Activated T-cell treated with anti-CD3 and anti-CD28 coated beads for 48 hours (primary cell): ENCODE measurements around the gene SLC17A4.

Experiments used
- DNase-seq: peaks from one replicate; pipeline ENCODE4 v3.0.0-alpha.2; 2020; ENCODE audit warnings: low read depth

Gene SLC17A4

GRCh38 chr6:25750906-25751305 is 3.6 kb upstream of the SLC17A4 start:
- DNase-seq: no peak

GRCh38 chr6:25753079-25753478 is 1.5 kb upstream of the SLC17A4 start:
- DNase-seq: no peak

- DNase-seq: no peak
These were observed 941 bp downstream of the SLC17A4 start for GRCh38 chr6:25755483-25755882.

- DNase-seq: no peak
These were observed 2.1 kb downstream of the SLC17A4 start for GRCh38 chr6:25756382-25757363.

DNA sequence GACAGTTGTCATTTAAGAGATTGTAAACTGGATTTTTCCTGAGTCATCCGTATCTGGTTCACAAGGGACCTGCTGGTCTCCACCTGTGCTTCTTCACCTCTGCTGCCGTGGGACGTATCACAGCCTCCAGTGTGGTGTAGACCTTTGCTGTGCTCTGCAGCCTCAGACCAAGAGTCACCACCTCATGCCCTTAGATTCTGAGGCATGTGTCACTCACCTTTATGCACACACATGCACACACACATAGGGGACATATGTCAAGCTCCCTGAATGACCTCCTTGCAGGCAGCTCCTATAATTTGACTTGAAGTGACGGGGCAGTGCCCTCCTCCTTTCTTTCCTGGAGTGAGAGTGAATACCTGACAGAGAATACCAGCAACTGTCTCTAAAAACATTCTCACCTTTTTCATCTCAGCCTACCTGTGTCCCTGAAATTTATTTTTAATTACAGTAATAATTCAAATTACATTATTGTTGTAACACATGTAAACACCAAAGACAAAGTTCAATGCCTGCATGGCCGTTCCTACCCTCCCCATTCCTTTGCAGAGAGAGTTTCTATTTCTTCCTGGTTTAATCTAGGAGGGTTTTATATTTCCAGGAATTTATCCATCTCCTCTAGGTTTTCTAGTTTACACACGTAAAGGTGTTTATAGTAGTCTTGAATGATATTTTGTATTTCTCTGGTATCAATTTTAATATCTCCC is 3.5 kb downstream of the SLC17A4 start:
- DNase-seq: no peak

DNA sequence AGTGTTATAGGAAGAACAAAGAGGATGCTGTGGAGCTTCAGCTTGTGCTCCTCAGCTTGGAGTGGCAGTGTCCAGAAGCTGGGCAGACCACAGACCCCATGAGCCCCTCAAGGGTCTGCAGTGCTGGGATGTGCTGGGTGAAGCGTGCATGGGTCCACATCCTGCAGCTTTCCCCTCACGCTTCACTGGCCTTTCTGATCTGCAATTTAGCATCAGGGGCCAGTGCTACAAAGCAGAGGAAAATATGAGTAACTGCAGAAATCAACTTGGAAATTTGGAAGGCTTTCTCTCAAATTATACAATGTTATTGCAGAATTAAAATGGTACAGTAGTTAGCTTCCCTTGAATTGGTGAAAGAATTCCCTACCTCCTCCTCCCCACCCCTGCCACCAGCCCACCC is 10.1 kb downstream of the SLC17A4 start:
- no peak for DNase-seq

DNA sequence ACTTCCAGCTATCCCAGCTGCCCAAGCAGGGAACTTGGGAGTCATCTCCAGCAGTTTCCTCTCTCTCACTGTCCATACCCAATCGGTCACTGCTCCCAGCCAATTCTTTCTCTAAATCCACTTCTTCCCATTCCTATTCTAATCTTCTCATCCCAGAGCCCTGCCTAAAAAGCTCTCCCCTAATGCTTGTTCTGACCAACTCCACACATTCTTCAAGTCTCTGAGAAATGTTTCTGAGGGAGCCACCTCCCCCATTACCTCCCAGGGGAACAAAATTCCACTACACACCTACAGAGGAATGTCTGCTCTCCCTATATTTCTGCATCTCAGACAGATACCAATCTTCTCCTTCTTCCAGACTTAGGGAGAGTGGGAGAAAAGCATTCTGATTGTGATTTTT is 14.0 kb downstream of the SLC17A4 start:
- DNase-seq: no peak

DNA sequence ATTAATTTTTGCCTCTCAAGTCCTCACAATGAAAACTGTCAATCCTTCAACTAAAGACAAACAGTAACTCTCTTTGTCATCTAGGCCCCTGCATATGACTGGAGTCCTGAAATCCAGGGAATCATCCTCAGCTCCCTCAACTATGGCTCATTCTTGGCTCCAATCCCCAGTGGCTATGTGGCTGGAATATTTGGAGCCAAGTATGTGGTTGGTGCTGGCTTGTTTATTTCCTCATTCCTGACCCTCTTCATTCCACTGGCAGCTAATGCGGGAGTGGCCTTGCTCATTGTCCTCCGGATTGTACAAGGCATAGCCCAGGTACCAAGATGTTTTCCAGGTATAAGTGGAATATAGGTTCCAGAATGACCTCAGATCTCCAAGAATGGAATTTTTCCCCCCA is 15.4 kb downstream of the SLC17A4 start:
- no peak for DNase-seq

DNA sequence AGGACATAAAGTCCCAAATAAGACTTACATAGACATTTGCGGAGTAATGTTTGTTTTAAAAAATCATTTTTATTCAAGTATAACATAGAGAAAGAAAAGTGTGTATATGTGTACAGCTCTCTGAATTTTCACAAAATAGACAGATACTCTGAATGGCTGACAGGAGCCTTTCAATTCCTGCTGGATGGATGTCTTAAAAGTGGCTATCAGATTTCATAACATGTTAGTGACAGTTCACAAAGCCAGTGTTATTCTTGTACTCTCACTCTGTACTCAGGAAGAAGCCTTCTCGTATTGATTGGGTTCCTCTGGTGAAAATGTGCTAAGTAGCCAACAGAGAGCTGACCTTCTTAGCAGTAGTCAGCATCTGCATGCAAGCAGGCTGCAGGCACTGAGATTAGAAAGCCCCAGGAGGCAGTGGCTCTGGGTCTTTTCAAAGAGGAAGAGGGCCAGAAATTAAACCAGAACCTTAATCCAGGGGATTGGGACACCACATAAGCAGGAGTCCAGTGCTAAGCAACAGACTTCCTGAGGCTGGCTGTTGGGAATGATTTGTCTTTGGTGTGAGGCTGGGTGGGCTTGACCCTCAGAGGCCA is 19.7 kb downstream of the SLC17A4 start:
- no peak for DNase-seq

DNA sequence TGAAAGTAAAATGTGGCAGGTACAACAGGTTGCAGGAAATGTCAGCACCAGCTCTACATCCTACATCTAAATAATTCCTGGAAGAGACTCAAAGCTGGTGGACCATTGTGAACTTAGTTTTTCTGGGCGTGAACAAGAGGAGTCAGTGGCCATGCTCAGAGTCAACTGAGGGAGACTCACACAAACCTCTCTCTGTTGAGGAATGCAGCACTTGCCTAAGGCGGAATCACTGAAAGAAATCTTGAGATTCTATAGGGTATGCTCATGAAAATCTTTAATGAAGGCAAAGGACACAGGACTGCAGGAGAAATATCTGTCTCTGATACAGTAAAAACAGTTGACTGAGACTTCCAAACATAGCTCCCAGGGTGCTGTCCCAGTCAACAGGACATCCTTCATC is 22.5 kb downstream of the SLC17A4 start:
- DNase-seq: no peak

- no peak for DNase-seq
These were observed 23.5 kb downstream of the SLC17A4 start for GRCh38 chr6:25777856-25778649.

DNA sequence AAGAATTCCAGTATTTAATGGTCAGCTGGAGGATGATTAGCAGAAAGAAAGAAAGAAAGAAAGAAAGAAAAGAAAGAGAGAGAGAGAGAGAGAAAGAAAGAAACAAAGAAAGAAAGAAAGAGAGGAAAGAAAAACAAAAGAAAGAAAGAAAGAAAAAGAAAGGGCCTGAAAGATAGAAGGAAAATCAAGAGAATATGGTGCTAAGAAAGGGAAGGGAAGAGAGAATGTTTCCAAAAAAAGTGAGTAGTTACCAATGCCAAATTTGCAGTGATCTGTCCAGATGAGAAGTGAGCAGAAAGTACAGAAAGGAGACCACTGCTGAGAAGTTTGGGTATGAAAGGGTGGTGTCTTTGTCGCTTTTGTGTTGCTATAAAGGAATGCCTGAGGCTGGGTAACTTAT is 26.6 kb downstream of the SLC17A4 start:
- DNase-seq: no peak

GRCh38 chr6:25787428-25787827 is 32.9 kb downstream of the SLC17A4 start:
- no peak for DNase-seq

DNA sequence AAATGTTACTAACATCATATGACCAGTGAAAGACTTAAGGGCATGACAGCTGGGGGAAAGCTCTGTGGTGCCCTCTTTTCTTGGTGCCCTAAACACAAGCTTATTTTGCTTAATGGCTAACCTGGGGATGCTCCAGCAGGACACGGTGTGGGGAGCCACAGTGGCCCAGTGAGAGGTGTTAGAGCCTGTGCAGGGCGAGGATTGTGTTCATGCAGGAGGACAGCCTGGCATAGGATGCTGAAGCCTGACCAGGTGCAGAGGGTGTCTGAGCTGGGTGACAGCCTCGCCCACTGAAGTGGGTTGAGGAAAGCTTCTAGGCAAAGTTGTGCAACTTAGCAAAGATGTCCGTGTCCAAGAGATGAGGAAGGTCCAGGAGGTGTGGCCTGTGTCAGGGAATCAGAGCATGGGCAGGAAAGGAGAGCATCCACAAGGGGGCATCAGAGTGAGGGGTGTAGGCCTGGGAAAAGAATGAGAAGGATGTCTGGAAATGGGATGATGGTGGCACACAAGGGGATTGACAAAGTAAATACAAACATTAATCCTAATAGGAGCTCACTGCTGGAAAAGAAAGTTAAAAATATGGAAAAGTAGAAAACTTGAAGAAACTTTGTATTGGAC is 33.9 kb downstream of the SLC17A4 start:
- peak; percentile 16 for DNase-seq

GRCh38 chr6:25789475-25789874 is 34.9 kb downstream of the SLC17A4 start:
- no peak for DNase-seq

DNA sequence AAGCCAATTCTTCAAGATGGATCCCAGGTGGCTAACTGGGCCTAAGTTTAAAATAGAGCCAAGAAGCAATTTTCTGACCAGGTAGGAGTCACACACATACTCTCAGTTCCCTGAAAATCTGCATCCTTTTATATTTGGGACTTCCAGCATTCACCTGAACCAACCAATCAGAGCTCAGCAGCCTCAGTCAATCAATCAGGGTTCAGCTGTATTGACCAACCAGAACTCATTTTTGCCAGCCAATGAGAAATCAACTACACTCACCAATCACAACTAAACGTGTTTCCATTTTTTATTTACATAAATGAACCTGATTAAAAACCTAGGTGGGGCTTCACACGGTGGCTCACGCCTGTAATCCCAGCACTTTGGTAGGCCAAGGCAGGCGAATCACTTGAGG is 37.5 kb downstream of the SLC17A4 start:
- no peak for DNase-seq

DNA sequence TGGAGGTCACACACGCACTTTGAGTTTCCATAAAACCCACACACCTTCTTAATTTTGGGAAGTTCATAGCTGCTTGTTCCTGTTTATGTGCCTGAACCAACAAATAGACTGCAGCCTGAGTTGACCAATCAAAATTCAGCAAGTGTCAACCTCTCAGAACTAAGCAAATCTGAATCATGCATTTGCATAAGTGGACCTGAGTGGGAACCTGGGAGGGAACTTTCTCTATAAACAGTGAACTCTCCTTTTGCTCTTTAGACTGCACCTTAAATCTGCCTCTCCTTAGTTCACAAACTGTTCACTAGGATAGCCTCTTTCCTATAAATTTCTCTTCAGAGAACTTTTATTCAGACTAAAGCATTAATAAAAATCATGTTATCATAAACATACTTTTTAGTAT is 39.4 kb downstream of the SLC17A4 start:
- no peak for DNase-seq

DNA sequence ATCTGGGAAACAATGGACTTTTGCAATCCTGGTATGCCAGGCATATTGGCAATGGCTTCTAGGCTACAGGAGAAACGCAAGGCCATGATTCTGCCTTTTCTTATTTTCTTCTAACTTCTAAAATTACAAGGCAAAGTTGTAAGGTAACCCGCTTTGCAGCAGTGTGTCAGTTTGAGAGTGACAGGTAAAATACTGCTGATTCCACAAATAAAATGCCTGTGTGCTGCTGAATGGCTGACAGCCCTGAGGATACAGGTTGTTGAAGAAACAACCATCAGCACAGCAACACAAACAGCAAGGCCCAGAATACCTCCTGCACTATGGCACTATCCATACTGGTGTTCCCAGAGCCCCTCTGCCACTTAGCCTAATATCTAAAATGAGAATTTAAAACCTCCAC is 40.2 kb downstream of the SLC17A4 start:
- no peak for DNase-seq

- DNase-seq: no peak
These were observed 46.9 kb downstream of the SLC17A4 start for GRCh38 chr6:25801436-25801835.

GRCh38 chr6:25804804-25805203 is 50.3 kb downstream of the SLC17A4 start:
- no peak for DNase-seq

DNA sequence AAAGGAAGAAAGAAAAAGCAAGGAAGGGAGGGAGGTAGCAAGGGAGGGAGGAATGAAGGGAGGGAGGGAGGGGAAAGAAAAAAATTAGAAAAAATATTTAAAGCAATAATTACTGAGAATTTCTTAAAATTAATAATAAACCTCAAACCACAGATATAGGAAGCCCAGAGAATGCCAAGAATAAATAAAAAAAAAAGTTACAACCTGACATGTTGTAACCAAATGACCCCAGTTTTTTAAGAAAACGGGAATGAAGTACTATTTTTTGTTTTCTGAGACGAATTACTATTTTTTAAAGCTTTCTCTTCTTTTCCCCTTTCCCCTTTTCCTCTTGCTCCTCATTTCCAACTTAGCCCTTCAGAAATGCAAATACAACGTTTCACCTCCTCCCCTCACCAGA is 60.7 kb downstream of the SLC17A4 start:
- no peak for DNase-seq

DNA sequence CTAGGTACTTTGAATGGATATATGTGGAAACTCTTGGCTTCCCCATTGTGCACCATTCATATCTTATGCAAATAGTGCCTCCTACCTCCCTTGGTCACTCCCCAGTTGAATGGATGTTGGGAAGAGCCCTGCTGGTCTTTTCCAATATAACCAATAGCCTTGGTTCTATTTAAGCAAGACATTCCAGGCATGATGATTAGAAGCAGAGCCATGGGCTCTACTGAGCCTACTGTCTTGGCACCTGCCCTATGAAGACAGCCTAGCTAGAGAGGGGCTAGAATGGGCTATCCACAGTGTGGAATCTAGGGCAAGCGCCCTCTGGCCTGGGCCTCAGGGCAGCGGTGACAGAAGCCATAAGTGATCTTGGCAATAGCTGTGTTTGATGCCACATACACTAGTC is 61.7 kb downstream of the SLC17A4 start:
- no peak for DNase-seq
